HepG2 (cell line): ENCODE results near the gene MCRS1. TPM values are rescaled to one million over a fixed set of nuclear protein-coding genes. Genes with fewer than 3 reads are reported as not detected.

Experiments used
- ERF ChIP-seq: IDR thresholded peaks from 2 replicates; pipeline ENCODE4 v1.6.1; 2018; ENCODE audit warnings: missing biosample characterization, missing genetic modification reagents
- LCORL ChIP-seq, 2 experiments: fragments of 450-650 bp in 1 of 2; sonication (generic) in 1 of 2; formaldehyde crosslinking in 1 of 2; IDR thresholded peaks; 2 replicates each; pipeline versions ENCODE4 v1.5.0 to v1.6.1; 2017 to 2020; ENCODE audit warnings: antibody characterized with exemption in 1 of 2, missing genetic modification reagents in 1 of 2
- NKX3-1 ChIP-seq: sonication (generic); formaldehyde crosslinking; IDR thresholded peaks from 2 replicates; pipeline ENCODE4 v1.5.0; 2020; ENCODE audit warnings: missing genetic modification reagents
- WIZ ChIP-seq: sonication (generic); formaldehyde crosslinking; IDR thresholded peaks from 2 replicates; pipeline ENCODE4 v1.5.1; 2020; ENCODE audit warnings: mild to moderate bottlenecking, missing genetic modification reagents
- ZFAT ChIP-seq: sonication (generic); formaldehyde crosslinking; conservative IDR thresholded peaks from 2 replicates; pipeline ENCODE4 v1.8.1; 2023; ENCODE audit warnings: missing genetic modification reagents, inconsistent platforms
- ZNF234 ChIP-seq: sonication (generic); formaldehyde crosslinking; conservative IDR thresholded peaks from 2 replicates; pipeline ENCODE4 v1.5.1; 2020; ENCODE audit warnings: mild to moderate bottlenecking, missing genetic modification reagents
- ZNF335 ChIP-seq: sonication (generic); formaldehyde crosslinking; IDR thresholded peaks from 2 replicates; pipeline ENCODE4 v1.4.0; 2020; ENCODE audit warnings: missing genetic modification reagents
- ZSCAN29 ChIP-seq: sonication (generic); formaldehyde crosslinking; conservative IDR thresholded peaks from 2 replicates; pipeline ENCODE4 v1.4.0; 2020; ENCODE audit warnings: mild to moderate bottlenecking, missing genetic modification reagents
- polyA plus RNA-seq, 8 experiments: library from polyadenylated mRNA; depleted of rRNA in 3 of 8; stranded (reverse) in 7 of 8; unstranded in 1 of 8; fragments of >200 nt; fragmentation: Illumina TruSeq in 4 of 8; extraction: Trizol in 4 of 8; gene quantifications; 2 replicates each; pipeline versions ENCODE4 v1.2.1 to v1.2.3, GENCODE V29; 2011 to 2016; ENCODE audit warnings: low read depth in 4 of 8, missing spikeins in 1 of 8, mixed read lengths in 1 of 8; ENCODE audit not compliant: insufficient read depth in 1 of 8
- total RNA-seq, 5 experiments: library from RNA; depleted of rRNA; stranded (reverse); fragments of >200 nt; fragmentation: Illumina TruSeq; extraction: Trizol; gene quantifications; 2 replicates each; pipeline ENCODE4 v1.2.3, GENCODE V29; 2016; ENCODE audit warnings: low read depth in 1 of 5
- TF ChIP-seq, protein P1 (sequence below): sonication (generic); formaldehyde crosslinking; conservative IDR thresholded peaks from 2 replicates; pipeline ENCODE4 v1.4.0; 2020; ENCODE audit warnings: missing genetic modification reagents
- TF ChIP-seq, protein P2 (sequence below): sonication (generic); formaldehyde crosslinking; IDR thresholded peaks from 2 replicates; pipeline ENCODE4 v1.9.0; 2021; ENCODE audit warnings: missing genetic modification reagents, borderline replicate concordance
- TF ChIP-seq, protein P3 (sequence below): fragments of 450-650 bp; IDR thresholded peaks from 2 replicates; pipeline ENCODE4 v1.6.1; 2017; ENCODE audit warnings: mild to moderate bottlenecking
- TF ChIP-seq, protein P4 (sequence below): sonication (generic); formaldehyde crosslinking; IDR thresholded peaks from 2 replicates; pipeline ENCODE4 v1.4.0; 2020; ENCODE audit warnings: mild to moderate bottlenecking, missing genetic modification reagents

Gene MCRS1
- total and polyA plus RNA-seq, 2 of the 13 experiments (the other 11 are each of a cell fraction or from before 2014, with no cell fraction given): 51.0 to 66.3 TPM

DNA sequence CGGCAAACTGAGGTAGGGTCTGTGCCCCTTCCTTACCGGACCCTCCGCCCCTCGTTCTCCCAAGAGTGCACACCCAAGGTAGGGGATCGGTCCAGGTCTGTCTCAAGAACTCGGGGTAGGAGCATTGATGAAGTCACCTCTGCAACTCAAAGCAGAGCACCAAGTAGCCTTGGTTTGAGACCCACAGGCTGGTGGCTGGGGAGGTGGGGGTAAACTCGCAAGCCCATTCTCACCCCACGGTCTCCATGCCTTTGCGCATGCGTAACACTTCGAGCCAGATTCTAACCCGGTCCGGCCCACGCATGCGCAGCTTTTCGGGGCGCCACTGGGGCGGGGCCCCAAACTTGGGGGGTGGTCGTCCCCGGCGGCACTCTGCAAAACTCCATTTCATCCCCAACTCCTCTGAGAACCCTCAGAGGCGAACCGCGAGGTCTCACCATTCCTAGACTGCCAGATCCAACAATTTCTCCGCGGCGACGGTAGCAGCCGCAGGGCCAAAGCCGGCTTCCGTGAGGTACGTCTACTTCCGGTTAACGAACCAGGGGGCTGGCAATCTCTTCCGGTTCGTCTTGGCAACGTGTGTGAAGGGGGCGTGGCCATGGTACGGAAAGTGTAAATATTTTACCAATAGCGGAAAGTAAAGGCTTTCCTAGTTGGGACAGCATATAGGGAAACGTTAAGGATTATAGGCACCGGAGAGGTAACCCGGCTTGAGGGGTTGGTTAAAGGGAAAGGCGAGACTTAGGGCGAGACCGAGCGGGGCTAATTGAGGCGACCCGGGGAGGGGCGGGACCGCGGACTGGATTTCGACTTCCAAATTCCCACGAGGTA lies at the start of gene MCRS1 (continued):
- TF ChIP-seq, protein P1, sequence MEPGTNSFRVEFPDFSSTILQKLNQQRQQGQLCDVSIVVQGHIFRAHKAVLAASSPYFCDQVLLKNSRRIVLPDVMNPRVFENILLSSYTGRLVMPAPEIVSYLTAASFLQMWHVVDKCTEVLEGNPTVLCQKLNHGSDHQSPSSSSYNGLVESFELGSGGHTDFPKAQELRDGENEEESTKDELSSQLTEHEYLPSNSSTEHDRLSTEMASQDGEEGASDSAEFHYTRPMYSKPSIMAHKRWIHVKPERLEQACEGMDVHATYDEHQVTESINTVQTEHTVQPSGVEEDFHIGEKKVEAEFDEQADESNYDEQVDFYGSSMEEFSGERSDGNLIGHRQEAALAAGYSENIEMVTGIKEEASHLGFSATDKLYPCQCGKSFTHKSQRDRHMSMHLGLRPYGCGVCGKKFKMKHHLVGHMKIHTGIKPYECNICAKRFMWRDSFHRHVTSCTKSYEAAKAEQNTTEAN (CRISPR knock-in tag): no peak
- TF ChIP-seq, protein P2, sequence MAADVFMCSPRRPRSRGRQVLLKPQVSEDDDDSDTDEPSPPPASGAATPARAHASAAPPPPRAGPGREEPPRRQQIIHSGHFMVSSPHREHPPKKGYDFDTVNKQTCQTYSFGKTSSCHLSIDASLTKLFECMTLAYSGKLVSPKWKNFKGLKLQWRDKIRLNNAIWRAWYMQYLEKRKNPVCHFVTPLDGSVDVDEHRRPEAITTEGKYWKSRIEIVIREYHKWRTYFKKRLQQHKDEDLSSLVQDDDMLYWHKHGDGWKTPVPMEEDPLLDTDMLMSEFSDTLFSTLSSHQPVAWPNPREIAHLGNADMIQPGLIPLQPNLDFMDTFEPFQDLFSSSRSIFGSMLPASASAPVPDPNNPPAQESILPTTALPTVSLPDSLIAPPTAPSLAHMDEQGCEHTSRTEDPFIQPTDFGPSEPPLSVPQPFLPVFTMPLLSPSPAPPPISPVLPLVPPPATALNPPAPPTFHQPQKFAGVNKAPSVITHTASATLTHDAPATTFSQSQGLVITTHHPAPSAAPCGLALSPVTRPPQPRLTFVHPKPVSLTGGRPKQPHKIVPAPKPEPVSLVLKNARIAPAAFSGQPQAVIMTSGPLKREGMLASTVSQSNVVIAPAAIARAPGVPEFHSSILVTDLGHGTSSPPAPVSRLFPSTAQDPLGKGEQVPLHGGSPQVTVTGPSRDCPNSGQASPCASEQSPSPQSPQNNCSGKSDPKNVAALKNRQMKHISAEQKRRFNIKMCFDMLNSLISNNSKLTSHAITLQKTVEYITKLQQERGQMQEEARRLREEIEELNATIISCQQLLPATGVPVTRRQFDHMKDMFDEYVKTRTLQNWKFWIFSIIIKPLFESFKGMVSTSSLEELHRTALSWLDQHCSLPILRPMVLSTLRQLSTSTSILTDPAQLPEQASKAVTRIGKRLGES (CRISPR knock-in tag): no peak
- TF ChIP-seq ZFAT (CRISPR knock-in tag) (no peak), ZSCAN29 (CRISPR knock-in tag) (no peak), NKX3-1 (CRISPR knock-in tag) (no peak), WIZ (CRISPR knock-in tag) (peak; percentile 30; the same call in 1 of the 2 replicates), ZNF335 (CRISPR knock-in tag) (no peak; the same call in 1 of the 2 replicates), ZNF234 (CRISPR knock-in tag) (no peak), ERF (CRISPR knock-in tag) (peak; percentile 72), LCORL (IDR thresholded peaks at IDR 0.05) (no peak), LCORL (CRISPR knock-in tag; IDR thresholded peaks at IDR 0.05) (no peak)
- TF ChIP-seq, protein P3, sequence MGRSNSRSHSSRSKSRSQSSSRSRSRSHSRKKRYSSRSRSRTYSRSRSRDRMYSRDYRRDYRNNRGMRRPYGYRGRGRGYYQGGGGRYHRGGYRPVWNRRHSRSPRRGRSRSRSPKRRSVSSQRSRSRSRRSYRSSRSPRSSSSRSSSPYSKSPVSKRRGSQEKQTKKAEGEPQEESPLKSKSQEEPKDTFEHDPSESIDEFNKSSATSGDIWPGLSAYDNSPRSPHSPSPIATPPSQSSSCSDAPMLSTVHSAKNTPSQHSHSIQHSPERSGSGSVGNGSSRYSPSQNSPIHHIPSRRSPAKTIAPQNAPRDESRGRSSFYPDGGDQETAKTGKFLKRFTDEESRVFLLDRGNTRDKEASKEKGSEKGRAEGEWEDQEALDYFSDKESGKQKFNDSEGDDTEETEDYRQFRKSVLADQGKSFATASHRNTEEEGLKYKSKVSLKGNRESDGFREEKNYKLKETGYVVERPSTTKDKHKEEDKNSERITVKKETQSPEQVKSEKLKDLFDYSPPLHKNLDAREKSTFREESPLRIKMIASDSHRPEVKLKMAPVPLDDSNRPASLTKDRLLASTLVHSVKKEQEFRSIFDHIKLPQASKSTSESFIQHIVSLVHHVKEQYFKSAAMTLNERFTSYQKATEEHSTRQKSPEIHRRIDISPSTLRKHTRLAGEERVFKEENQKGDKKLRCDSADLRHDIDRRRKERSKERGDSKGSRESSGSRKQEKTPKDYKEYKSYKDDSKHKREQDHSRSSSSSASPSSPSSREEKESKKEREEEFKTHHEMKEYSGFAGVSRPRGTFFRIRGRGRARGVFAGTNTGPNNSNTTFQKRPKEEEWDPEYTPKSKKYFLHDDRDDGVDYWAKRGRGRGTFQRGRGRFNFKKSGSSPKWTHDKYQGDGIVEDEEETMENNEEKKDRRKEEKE: no peak
- TF ChIP-seq, protein P4, sequence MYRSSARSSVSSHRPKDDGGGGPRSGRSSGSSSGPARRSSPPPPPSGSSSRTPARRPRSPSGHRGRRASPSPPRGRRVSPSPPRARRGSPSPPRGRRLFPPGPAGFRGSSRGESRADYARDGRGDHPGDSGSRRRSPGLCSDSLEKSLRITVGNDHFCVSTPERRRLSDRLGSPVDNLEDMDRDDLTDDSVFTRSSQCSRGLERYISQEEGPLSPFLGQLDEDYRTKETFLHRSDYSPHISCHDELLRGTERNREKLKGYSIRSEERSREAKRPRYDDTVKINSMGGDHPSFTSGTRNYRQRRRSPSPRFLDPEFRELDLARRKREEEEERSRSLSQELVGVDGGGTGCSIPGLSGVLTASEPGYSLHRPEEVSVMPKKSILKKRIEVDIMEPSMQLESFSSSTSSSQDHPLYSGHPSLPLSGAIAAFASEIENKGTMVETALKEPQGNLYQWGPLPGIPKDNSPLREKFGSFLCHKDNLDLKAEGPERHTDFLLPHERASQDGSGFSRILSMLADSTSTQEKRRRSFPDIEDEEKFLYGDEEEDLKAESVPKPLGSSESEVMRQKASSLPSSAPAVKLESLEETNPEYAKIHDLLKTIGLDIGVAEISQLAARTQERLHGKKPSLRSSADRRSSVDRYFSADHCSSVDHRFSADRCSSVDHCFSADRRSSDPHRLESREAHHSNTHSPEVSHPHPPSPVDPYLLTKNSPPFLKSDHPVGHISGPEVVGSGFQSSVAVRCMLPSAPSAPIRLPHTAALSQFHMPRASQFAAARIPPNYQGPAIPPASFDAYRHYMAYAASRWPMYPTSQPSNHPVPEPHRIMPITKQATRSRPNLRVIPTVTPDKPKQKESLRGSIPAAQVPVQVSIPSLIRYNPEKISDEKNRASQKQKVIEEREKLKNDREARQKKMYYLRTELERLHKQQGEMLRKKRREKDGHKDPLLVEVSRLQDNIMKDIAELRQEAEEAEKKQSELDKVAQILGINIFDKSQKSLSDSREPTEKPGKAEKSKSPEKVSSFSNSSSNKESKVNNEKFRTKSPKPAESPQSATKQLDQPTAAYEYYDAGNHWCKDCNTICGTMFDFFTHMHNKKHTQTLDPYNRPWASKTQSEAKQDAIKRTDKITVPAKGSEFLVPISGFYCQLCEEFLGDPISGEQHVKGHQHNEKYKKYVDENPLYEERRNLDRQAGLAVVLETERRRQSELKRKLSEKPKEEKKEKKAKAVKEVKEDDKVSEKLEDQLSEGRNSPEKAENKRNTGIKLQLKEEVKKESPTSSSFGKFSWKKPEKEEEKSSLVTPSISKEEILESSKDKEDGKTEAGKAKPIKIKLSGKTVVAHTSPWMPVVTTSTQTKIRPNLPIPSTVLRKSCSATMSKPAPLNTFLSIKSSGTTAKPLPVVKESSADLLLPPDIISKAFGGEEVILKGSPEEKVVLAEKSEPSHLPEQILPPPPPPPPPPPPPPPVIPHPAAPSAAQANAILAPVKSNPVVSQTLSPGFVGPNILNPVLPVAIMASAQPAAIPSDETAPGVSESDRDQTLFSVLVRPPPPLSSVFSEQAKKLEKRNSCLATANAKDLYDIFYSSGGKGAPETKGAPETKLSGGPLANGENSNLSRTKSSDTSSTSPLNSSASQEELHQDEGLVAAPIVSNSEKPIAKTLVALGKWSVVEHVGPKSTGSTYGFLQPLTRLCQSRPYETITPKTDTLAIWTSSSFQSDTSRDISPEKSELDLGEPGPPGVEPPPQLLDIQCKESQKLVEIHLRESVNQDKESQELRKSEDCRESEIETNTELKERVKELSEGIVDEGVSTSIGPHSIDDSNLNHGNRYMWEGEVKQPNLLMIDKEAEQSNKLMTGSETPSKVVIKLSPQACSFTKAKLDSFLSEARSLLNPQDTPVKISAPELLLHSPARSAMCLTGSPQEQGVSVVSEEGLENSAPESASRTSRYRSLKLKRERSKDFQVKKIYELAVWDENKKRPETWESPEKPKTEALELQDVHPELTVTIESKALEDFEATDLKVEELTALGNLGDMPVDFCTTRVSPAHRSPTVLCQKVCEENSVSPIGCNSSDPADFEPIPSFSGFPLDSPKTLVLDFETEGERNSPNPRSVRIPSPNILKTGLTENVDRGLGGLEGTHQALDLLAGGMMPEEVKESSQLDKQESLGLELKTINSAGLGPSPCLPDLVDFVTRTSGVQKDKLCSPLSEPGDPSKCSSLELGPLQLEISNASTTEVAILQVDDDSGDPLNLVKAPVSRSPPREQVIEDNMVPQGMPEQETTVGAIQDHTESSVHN (CRISPR knock-in tag): no peak
